ENCODE results near the gene TMBIM6.

DNA sequence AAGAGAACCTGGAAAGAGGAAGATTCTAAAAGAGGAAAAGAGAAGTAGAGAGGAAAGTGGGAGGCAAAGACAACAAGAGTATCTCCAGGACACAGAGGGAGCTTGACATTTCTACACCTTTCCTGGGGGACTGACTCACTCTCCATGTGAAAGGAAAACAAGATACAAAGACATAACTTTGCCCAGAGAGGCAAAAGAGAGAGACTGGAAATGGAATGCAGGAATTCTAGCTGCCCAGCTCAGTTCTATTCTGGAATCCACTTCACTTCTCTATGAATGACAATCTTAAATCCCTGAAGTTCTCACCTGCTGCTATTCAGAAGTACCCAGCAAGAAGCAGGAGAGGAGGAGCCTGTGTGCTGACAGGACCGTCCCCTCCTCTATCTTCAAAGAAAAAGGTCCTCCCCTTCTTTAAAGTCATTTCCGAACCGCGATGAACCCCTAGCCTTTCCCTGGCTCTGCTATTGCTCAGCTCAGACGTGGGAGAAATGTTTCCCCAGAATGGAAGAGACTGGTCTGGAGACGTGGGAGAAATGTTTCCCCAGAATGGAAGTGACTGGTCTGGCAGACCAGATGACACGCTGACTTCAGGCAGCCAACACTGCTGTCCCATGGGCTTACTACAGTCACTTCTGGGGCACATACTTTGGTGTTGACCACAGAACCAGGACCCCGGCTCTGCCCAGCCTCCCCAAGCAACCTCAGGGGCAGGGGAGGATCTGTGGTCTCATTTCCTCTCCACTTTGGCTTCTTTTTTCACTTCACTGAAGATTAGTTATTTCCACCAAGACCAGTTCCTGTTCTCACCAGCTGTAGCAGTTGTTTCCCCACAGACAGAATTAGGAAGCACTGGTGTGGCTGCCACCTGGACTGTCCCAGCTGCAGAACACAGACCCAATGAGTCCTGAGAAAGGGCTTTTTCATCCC is 42.5 kb upstream of the TMBIM6 start:
- TF ChIP-seq, protein P1, sequence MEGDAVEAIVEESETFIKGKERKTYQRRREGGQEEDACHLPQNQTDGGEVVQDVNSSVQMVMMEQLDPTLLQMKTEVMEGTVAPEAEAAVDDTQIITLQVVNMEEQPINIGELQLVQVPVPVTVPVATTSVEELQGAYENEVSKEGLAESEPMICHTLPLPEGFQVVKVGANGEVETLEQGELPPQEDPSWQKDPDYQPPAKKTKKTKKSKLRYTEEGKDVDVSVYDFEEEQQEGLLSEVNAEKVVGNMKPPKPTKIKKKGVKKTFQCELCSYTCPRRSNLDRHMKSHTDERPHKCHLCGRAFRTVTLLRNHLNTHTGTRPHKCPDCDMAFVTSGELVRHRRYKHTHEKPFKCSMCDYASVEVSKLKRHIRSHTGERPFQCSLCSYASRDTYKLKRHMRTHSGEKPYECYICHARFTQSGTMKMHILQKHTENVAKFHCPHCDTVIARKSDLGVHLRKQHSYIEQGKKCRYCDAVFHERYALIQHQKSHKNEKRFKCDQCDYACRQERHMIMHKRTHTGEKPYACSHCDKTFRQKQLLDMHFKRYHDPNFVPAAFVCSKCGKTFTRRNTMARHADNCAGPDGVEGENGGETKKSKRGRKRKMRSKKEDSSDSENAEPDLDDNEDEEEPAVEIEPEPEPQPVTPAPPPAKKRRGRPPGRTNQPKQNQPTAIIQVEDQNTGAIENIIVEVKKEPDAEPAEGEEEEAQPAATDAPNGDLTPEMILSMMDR (IDR thresholded peaks at IDR 0.05; ENCODE audit: poor library complexity) = no peak
- TF ChIP-seq EZH2phosphoT487 (IDR thresholded peaks at IDR 0.05; ENCODE audit: low read depth, severe bottlenecking, unreplicated experiment) = no peak
